GM19455 (cell line): ENCODE measurements around the gene TIMM44.
"Not testable (repeated sequence)": the region's sequence is repeated elsewhere in the genome, so short reads cannot be mapped to it uniquely, and the experiment has no call there.

Experiments used
- ATAC-seq: cut with Tn5 transposase; IDR thresholded peaks from one replicate; pipeline ENCODE4 v1.9.1; 2021; ENCODE audit not compliant: unreplicated experiment

The TIMM44 gene

GRCh38 chr19:7977021-7977722, 33.7 kb upstream of the TIMM44 start:
- no peak for ATAC-seq

GRCh38 chr19:7976461-7976860, 33.0 kb upstream of the TIMM44 start:
- ATAC-seq: no peak

GRCh38 chr19:7975037-7975436, 31.6 kb upstream of the TIMM44 start:
- ATAC-seq: no peak

- ATAC-seq: no peak
Measured at GRCh38 chr19:7973883-7974282, 30.4 kb upstream of the TIMM44 start.

GRCh38 chr19:7971553-7972520, 28.4 kb upstream of the TIMM44 start:
- no peak for ATAC-seq

- ATAC-seq: no peak
Measured at GRCh38 chr19:7970716-7971448, 27.4 kb upstream of the TIMM44 start.

GRCh38 chr19:7969555-7969939, 26.1 kb upstream of the TIMM44 start:
- no peak for ATAC-seq

- ATAC-seq: no peak
Measured at GRCh38 chr19:7968796-7969554, 25.5 kb upstream of the TIMM44 start.

- no peak for ATAC-seq
Measured at GRCh38 chr19:7968008-7968795, 24.7 kb upstream of the TIMM44 start.

- ATAC-seq: no peak
Measured at GRCh38 chr19:7965921-7966665, 22.6 kb upstream of the TIMM44 start.

- ATAC-seq: no peak
Measured at GRCh38 chr19:7965259-7965841, 21.9 kb upstream of the TIMM44 start.

- ATAC-seq: no peak
Measured at GRCh38 chr19:7963566-7963965, 20.1 kb upstream of the TIMM44 start.

GRCh38 chr19:7962644-7963268, 19.3 kb upstream of the TIMM44 start:
- ATAC-seq: no peak

GRCh38 chr19:7961920-7962626, 18.6 kb upstream of the TIMM44 start:
- no peak for ATAC-seq

- ATAC-seq: not testable (repeated sequence)
Measured at GRCh38 chr19:7961082-7961481, 17.6 kb upstream of the TIMM44 start.

- ATAC-seq: no peak
Measured at GRCh38 chr19:7959211-7959610, 15.7 kb upstream of the TIMM44 start.

- ATAC-seq: no peak
Measured at GRCh38 chr19:7955696-7956095, 12.2 kb upstream of the TIMM44 start.

- no peak for ATAC-seq
Measured at GRCh38 chr19:7953576-7953975, 10.1 kb upstream of the TIMM44 start.
